MM.1S (cell line): Measurements from ENCODE around the gene KSR1.

Source experiments
- EZH2 ChIP-seq: fragments of 300-600 bp; sonication (generic); optimal IDR thresholded peaks from 2 replicates; pipeline ENCODE3; 2017; ENCODE audit warnings: low read depth, mild to moderate bottlenecking, antibody characterized with exemption, low read length, mixed read lengths
- TF ChIP-seq, protein P1 (sequence below): fragments of 300-600 bp; sonication (generic); IDR thresholded peaks from 2 replicates; pipeline ENCODE4 v1.5.1; 2016; ENCODE audit warnings: antibody characterized with exemption, low read length, mixed read lengths

DNA sequence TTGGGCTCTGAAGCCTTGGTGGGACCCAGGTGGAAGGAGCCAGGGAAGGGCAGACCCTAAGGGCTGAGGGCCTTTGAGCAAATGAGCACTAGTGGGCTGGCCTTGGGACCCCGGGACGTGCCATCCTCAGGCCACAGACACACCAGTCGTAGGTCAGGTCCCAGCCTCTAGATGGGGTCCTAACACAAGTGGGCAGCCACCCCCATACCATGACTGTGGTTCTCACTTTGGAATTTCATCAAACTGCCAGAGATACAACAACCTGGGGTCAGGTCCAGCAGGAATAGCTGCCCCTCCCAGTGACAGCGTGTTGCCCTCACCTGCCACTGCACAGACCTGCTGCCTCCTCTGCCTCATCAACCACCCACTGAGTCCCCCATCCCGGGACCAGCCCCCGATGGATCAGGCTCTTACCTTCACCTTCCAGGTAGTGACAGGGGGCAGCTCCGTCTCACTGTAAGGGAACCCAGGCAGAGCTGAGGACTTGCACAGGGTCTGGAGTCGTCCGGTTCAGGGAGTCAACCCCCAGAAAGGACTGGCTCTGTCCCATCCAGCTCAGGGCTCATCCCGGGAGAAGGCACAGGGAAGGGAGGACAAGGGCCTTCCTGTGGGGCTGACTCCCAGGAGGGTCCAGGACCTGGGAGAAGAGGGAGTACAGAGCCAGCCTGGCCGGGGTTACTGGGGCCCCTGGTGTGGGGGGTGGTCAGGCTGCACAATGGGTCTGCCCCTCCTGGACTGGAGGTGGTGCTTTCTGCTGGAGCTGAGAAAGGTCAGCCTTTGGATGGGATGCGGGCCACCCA, 214.7 kb downstream of the KSR1 start:
- TF ChIP-seq, protein P1, sequence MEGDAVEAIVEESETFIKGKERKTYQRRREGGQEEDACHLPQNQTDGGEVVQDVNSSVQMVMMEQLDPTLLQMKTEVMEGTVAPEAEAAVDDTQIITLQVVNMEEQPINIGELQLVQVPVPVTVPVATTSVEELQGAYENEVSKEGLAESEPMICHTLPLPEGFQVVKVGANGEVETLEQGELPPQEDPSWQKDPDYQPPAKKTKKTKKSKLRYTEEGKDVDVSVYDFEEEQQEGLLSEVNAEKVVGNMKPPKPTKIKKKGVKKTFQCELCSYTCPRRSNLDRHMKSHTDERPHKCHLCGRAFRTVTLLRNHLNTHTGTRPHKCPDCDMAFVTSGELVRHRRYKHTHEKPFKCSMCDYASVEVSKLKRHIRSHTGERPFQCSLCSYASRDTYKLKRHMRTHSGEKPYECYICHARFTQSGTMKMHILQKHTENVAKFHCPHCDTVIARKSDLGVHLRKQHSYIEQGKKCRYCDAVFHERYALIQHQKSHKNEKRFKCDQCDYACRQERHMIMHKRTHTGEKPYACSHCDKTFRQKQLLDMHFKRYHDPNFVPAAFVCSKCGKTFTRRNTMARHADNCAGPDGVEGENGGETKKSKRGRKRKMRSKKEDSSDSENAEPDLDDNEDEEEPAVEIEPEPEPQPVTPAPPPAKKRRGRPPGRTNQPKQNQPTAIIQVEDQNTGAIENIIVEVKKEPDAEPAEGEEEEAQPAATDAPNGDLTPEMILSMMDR, result no peak
- TF ChIP-seq EZH2, result no peak
